NK-92 treated with Interleukin-12 subunit alpha and Interleukin-12 subunit beta, amount 100 ng/mL, for 24 hours (cell line): ENCODE data around the gene ZNF563.

ENCODE experiments used
- DNase-seq: peaks from one replicate; lab custom pipeline; 2025; lab: John Stamatoyannopoulos, UW

Gene ZNF563

DNA sequence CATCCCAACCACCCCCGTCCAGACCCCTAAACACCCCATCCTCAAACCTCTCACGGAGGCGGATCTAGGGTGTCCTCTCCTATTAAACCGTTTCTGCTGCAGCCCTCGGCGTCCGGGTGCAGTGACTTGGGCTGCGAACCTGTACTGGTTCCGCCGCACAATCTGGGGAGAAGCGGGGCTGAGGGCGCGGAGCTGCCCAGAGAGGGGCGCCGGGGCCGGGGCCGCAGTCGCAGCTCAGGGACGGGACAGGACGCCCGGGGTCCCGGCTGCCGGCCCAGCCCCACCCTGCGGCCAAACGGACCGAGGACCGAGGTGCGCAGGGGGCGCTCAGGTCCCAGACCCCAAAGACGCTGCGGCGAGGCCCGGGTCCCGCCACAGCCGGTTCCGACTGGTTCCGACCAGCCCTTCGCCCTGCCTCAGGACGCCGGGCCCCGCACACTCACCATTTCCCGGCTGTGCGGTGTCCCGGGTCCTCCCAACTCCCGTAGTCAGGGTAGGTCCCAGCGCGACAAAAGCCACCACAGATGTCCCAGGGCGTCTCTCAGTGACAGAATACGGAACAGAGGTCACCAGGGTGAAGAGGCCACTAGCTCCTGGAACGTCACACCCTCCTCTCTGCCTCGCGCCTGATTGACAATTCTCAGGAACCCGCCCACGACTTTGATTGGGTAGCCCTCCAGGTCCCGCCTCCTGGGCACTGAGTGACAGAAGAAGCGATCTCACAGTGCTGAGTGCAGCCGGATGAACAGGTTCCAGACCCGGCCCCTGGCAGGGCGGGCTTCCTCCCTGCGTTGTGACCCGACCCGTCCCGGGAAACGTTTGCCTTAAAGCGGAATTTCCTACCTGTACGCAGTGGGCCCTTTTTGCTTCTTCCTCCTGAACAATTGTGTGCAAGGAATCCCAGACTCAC, 38.9 kb downstream of the ZNF563 start, which contains the start of gene ZNF44:
Gene ZNF44 (minus strand): TSS at position 635 of the 910 bp plus-strand sequence. CDS start 189 bp downstream, at position 446.
- peak; percentile 95 for DNase-seq

DNA sequence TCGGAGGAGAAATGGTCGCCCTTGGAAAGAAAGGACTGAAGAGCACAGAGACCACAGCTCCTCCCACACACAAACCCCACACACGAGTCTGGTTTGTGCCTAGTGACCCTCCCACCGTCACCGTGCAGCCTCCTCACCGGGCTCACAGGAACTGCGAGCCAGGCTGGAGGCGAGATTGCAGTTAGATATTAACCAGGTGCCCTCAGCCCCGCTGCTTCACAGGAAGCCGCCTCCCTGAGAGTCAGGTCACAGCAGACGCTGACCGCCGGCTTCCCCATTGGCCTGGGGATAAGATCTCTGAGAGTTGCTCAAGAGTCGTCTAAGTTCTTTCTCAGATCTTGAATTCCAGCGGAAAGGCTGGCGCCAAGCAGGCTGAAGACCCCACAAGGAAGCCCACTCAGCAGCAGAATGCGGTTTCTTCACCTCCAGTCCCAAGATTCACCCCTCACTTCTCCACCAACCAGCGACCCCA, 39.6 kb downstream of the ZNF563 start:
- peak; percentile 70 for DNase-seq

DNA sequence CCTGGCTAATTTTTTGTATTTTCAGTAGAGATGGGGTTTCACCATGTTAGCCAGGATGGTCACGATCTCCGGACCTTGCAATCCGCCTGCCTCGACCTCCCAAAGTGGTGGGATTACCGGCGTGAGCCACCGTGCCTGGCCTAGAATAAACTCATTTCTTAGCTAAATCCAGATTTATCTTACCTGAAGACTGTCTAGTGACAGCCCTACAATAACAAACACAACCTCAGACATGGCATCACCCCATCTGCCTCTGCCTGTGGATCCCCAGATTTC, 43.7 kb downstream of the ZNF563 start:
- DNase-seq: no peak

DNA sequence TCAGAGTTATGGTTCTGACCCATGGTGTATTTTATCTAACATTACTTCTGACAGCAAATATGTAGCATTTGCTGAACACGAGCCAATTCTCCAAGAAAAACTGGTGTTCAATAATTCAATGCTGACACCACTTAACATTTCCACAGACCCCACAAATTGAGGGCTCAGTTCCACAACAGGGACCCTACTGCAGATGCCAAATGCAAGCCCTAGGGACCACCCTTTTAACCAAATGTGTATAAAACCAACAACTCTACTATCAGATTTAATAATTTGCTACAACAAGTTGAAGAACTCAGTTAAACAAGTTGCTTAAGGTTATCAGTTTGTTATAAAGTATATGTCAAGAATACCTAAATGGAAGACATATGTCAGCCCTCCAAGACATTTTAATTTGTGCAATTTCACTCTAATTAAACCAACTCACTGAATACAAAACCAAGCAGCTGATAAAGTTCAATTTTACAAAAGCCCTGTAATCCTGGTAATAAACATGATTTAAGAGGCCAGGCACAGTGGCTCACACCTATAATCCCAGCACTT, 45.4 kb downstream of the ZNF563 start:
- no peak for DNase-seq

DNA sequence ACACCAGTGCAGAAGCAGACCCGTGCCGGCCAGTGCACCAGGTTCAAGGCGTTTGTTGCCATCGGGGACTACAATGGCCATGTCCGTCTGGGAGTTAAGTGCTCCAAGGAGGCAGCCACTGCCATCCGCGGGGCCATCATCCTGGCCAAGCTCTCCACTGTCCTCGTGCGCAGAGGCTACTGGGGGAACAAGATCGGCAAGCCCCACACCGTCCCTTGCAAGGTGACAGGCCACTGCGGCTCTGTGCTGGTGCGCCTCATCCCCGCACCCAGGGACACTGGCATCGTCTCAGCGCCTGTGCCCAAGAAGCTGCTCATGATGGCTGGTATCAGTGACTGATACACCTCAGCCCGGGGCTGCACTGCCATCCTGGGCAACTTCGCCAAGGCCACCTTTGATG, 48.8 kb downstream of the ZNF563 start:
- no peak for DNase-seq

DNA sequence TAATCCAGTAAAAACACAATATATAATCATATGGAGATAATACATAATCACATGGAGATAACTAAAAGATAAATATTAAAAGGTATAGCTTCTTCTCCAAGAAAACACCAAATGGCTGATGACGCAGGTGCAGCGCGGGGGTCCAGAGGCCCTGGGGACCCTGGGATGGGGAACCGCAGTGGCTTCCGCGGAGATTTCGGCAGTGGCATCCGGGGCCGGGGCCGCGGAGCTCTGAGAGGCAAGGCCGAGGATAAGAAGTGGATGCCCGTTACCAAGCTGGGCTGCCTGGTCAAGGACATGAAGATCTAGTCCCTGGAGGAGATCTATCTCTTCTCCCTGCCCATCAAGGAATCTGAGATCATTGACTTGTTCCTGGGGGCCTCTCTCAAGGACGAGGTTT, 49.2 kb downstream of the ZNF563 start:
- no peak for DNase-seq

DNA sequence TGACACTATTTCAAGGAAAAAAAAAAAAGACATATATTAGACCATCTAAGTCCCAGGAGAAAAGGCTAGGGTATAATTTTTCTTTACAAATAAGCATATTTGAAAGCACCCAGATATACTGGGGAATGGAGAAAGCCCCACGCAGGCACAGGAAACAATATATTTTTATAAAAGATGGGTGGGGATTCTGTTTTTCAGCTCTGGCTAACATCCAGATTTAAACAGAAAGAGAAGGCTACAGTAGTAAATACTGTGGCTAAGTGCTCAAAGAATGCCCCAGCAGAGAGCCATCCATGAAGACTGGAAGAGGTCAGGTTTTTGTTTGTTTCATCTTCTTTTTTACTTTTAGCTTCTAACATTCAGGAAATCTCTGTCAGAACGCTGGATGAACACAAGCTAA, 54.7 kb downstream of the ZNF563 start:
- DNase-seq: no peak

DNA sequence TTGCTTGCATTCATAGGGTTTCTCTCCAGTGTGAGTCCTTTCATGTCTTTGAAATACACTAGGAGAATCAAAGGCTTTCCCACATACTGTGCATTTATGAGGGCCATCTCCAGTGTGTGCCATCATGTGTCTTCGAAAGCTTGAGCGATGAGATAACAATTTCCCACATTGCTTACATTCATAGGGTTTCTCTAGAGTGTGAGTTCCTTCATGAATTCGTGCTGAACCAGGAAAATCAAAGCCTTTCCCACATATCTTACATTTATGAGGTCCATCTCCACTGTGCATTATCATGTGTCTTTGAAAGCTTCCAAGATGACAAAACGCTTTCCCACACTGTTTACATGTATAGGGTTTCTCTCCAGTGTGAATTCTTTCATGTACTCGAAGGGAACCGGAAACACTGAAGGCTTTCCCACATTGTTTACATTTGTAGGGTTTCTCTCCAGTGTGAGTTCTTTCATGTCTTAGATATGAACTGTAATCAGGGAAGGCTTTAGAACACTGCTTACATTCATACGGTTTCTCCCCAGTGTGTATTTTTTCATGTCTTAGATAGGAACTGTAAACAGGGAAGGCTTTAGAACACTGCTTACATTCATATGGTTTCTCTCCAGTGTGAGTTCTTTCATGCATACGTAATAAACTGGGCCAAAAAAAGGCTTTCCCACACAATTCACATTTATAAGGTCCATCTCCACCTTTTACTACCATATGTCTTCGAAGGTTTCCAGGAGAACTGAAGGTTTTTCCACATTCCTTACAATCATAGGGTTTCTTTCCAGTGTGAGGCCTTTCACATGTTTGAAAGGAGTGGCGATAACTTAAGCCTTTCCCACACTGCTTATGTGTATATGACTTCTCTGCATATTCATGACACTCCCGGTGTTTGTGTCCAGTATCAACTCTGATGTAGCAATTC, 60.2 kb downstream of the ZNF563 start:
- no peak for DNase-seq

DNA sequence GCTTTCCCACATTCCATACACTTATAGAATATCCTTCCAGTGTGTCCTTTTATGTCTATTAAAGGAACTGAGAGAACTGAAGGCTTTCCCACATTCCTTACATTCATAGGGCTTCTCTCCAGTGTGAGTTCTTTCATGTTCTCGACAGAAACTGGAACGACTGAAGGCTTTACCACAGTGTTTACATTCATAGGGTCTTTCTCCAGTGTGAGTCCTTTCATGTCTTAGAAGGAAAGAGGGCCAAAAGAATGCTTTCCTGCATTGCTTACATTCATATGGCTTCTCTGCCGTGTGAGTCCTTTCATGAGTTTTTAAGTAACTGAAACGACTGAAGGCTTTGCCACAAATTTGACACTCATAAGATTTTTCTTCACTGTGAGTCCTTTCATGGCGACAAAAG, 61.0 kb downstream of the ZNF563 start:
- no peak for DNase-seq

DNA sequence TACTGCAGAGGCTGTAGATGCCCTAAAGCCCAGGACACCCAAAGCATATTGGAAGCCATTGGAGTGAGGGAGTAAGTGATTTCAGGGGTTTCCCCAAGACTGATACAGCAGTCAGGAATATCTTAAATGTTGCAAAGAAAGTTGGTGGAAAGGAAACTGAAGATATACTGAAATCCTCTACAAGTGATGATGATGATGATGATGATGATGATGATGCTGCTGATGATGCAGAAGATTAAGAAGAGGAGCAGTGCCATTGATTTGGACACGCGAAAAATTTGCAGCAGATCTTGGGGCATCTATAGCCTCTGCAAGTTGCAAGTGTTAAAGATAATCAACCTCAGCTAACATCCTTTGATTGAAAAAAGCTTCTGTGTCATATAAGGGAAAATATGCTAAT, 62.6 kb downstream of the ZNF563 start:
- DNase-seq: no peak
